NCI-H2196 (cell line): Measurements from ENCODE around the gene MPZL1.

Source experiments
- DNase-seq: peaks from one replicate; lab custom pipeline; 2025; ENCODE audit not compliant: unreplicated experiment; lab: John Stamatoyannopoulos, UW

MPZL1 gene

GRCh38 chr1:167776151-167776550 is 54.4 kb downstream of the MPZL1 start:
- no peak for DNase-seq

- no peak for DNase-seq
These were observed 55.0 kb downstream of the MPZL1 start for GRCh38 chr1:167776616-167777268.

GRCh38 chr1:167777269-167777650 is 55.5 kb downstream of the MPZL1 start:
- no peak for DNase-seq

- DNase-seq: no peak
These were observed 59.8 kb downstream of the MPZL1 start for GRCh38 chr1:167781558-167781957.

- DNase-seq: no peak
These were observed 61.2 kb downstream of the MPZL1 start for GRCh38 chr1:167782946-167783345.

GRCh38 chr1:167784876-167785550 is 63.2 kb downstream of the MPZL1 start:
- DNase-seq: no peak

- DNase-seq: no peak
These were observed 64.7 kb downstream of the MPZL1 start for GRCh38 chr1:167786502-167786901.

GRCh38 chr1:167789501-167789900 is 67.7 kb downstream of the MPZL1 start:
- DNase-seq: no peak

- DNase-seq: peak; percentile 7
These were observed 68.3 kb downstream of the MPZL1 start for GRCh38 chr1:167790117-167790516.

- DNase-seq: no peak
These were observed 69.8 kb downstream of the MPZL1 start for GRCh38 chr1:167791281-167792187.

- no peak for DNase-seq
These were observed 70.4 kb downstream of the MPZL1 start for GRCh38 chr1:167792188-167792565.

- no peak for DNase-seq
These were observed 72.3 kb downstream of the MPZL1 start for GRCh38 chr1:167794043-167794442.

GRCh38 chr1:167795810-167796740 is 74.3 kb downstream of the MPZL1 start:
- DNase-seq: no peak

GRCh38 chr1:167797015-167797414 is 75.2 kb downstream of the MPZL1 start:
- no peak for DNase-seq

GRCh38 chr1:167798952-167799351 is 77.2 kb downstream of the MPZL1 start:
- DNase-seq: no peak

GRCh38 chr1:167799747-167800146 is 78.0 kb downstream of the MPZL1 start:
- DNase-seq: no peak

GRCh38 chr1:167800251-167800650 is 78.5 kb downstream of the MPZL1 start:
- DNase-seq: no peak

- no peak for DNase-seq
These were observed 80.5 kb downstream of the MPZL1 start for GRCh38 chr1:167802235-167802634.

- DNase-seq: peak; percentile 90
These were observed 81.8 kb downstream of the MPZL1 start for GRCh38 chr1:167803358-167804207.

GRCh38 chr1:167805041-167805556 is 83.3 kb downstream of the MPZL1 start:
- no peak for DNase-seq
